Activated CD8-positive, alpha-beta memory T cell treated with anti-CD3 and anti-CD28 coated beads for 36 hours (primary cell): Measurements from ENCODE around the gene PHGDH. TPM values are rescaled to one million over a fixed set of nuclear protein-coding genes. Genes with fewer than 3 reads are reported as not detected.

Experiments
- CTCF ChIA-PET: fragments of 350-600 bp; sonication (Branson Sonifier 250); formaldehyde crosslinking; loops from one replicate; lab custom pipeline; 2021; ENCODE audit warnings: antibody characterized with exemption; lab: Charles Lee
- POLR2A ChIA-PET: fragments of 350-600 bp; sonication (Branson Sonifier 250); formaldehyde crosslinking; loops from one replicate; lab custom pipeline; 2021; ENCODE audit warnings: antibody characterized with exemption; lab: Charles Lee
- total RNA-seq, 2 experiments: library from RNA; stranded (reverse); gene quantifications; one replicate each; pipeline ENCODE4 v1.2.3, GENCODE V29; 2021

PHGDH gene
- total RNA-seq, 2 experiments from 2014 or later, result 171 to 185 TPM

GRCh38 chr1:119724611-119725218 is 13.0 kb downstream of the PHGDH start:
- CTCF ChIA-PET, result no interaction called here
- POLR2A ChIA-PET, result no interaction called here

GRCh38 chr1:119725626-119726025 is 13.9 kb downstream of the PHGDH start:
- CTCF ChIA-PET, result no interaction called here
- POLR2A ChIA-PET, result no interaction called here

GRCh38 chr1:119727991-119728390 is 16.3 kb downstream of the PHGDH start:
- POLR2A ChIA-PET, result interaction anchor here (0.7 kb wide), 1 partner anchor 20 kb away, joined by 7 read pairs; no protein-coding TSS in a partner anchor

GRCh38 chr1:119729044-119729443 is 17.3 kb downstream of the PHGDH start:
- ChIA-PET POLR2A (no interaction called here), CTCF (no interaction called here)

More at GRCh38 chr1:119727991-119728390, 16.3 kb downstream of the PHGDH start:
- CTCF ChIA-PET, result no interaction called here

- ChIA-PET POLR2A (no interaction called here), CTCF (no interaction called here)
Observed at GRCh38 chr1:119731060-119731459, 19.3 kb downstream of the PHGDH start.

- CTCF ChIA-PET, result no interaction called here
- POLR2A ChIA-PET, result no interaction called here
Observed at GRCh38 chr1:119731741-119732430, 20.2 kb downstream of the PHGDH start.

GRCh38 chr1:119732465-119733168 is 20.9 kb downstream of the PHGDH start:
- ChIA-PET POLR2A (no interaction called here), CTCF (no interaction called here)

- ChIA-PET CTCF (interaction anchor here (2.6 kb wide), 1 partner anchor 11 kb away, joined by 11 read pairs; no protein-coding TSS in a partner anchor), POLR2A (no interaction called here)
Observed at GRCh38 chr1:119733754-119734153, 22.0 kb downstream of the PHGDH start.

- CTCF ChIA-PET, result interaction anchor here (2.6 kb wide), 1 partner anchor 9 kb away, joined by 11 read pairs; no protein-coding TSS in a partner anchor
Observed at GRCh38 chr1:119735217-119735616, 23.5 kb downstream of the PHGDH start.

GRCh38 chr1:119736649-119737039 is 24.9 kb downstream of the PHGDH start:
- ChIA-PET CTCF (no interaction called here), POLR2A (no interaction called here)

More at GRCh38 chr1:119735217-119735616, 23.5 kb downstream of the PHGDH start:
- POLR2A ChIA-PET, result no interaction called here

GRCh38 chr1:119737040-119737682 is 25.4 kb downstream of the PHGDH start:
- CTCF ChIA-PET, result no interaction called here
- POLR2A ChIA-PET, result no interaction called here

GRCh38 chr1:119738100-119738720 is 26.5 kb downstream of the PHGDH start:
- ChIA-PET CTCF (interaction anchor here (0.7 kb wide), 1 partner anchor 169 kb away, joined by 3 read pairs; no protein-coding TSS in a partner anchor), POLR2A (no interaction called here)

GRCh38 chr1:119739150-119739549 is 27.4 kb downstream of the PHGDH start:
- POLR2A ChIA-PET, result no interaction called here
- CTCF ChIA-PET, result no interaction called here

- ChIA-PET CTCF (no interaction called here), POLR2A (no interaction called here)
Observed at GRCh38 chr1:119740261-119740660, 28.5 kb downstream of the PHGDH start.

GRCh38 chr1:119740896-119741780 is 29.4 kb downstream of the PHGDH start:
- ChIA-PET POLR2A (no interaction called here), CTCF (no interaction called here)

GRCh38 chr1:119742202-119742601 is 30.5 kb downstream of the PHGDH start:
- ChIA-PET POLR2A (no interaction called here), CTCF (no interaction called here)

- ChIA-PET POLR2A (no interaction called here), CTCF (no interaction called here)
Observed at GRCh38 chr1:119742677-119743076, 30.9 kb downstream of the PHGDH start.

- POLR2A ChIA-PET, result no interaction called here
Observed at GRCh38 chr1:119743308-119743707, 31.6 kb downstream of the PHGDH start.

More at GRCh38 chr1:119743308-119743707, 31.6 kb downstream of the PHGDH start:
- CTCF ChIA-PET, result interaction anchor here (1.1 to 1.8 kb wide), 3 partner anchors 9 to 67 kb away, joined by 3 to 11 read pairs (median 5); no protein-coding TSS in a partner anchor
